Lower lobe of right lung (tissue), 2 donors: Measurements from ENCODE around the gene IRF1. TPM values are rescaled to one million over a fixed set of nuclear protein-coding genes. Genes with fewer than 3 reads are reported as not detected.

Experiments
- ATAC-seq, 2 donors: fragments of 200-7000 bp; cut with Tn5 transposase; one replicate each; pipeline ENCODE4 v1.9.1; 2020 to 2022; ENCODE audit warnings: mild to moderate bottlenecking in 2 of 2, moderate library complexity in 2 of 2
- DNase-seq: peaks from one replicate; pipeline ENCODE4 v3.0.0-alpha.2; 2020
- H3K27ac ChIP-seq: fragments of 200-600 bp; one replicate; pipeline ENCODE4 v1.8.0; 2022
- H3K27me3 ChIP-seq: fragments of 200-600 bp; one replicate; pipeline ENCODE4 v1.8.0; 2022; ENCODE audit warnings: low read depth
- H3K36me3 ChIP-seq: fragments of 200-600 bp; one replicate; pipeline ENCODE4 v1.8.0; 2022; ENCODE audit warnings: mild to moderate bottlenecking
- H3K4me1 ChIP-seq: fragments of 200-600 bp; one replicate; pipeline ENCODE4 v1.8.0; 2022
- H3K4me3 ChIP-seq: fragments of 200-600 bp; one replicate; pipeline ENCODE4 v1.8.0; 2022; ENCODE audit warnings: mild to moderate bottlenecking
- H3K9me3 ChIP-seq: fragments of 200-600 bp; one replicate; pipeline ENCODE4 v1.8.0; 2022
- intact Hi-C: fragments of 100-400 bp; cut with DNase I; formaldehyde crosslinking; loops from one replicate; pipeline ENCODE4 v1.11.0; 2022
- total RNA-seq: library from RNA; stranded (reverse); fragmentation: NEBNext Ultra II Directional; extraction: Animal tissue kit (Norgen Biotek cat#: 25700); gene quantifications from one replicate; pipeline ENCODE4 v1.2.1, GENCODE V29; 2021
- TF ChIP-seq, protein P1 (sequence below): fragments of 200-600 bp; IDR thresholded peaks from one replicate; pipeline ENCODE4 v1.8.0; 2022; ENCODE audit warnings: antibody characterized with exemption, mild to moderate bottlenecking
- donor health status: DM: no; HTN: yes; CAD: no; lungs with severe emphysema.

The IRF1 gene
- total RNA-seq, 1 donor from 2014 or later: 81.2 TPM

DNA sequence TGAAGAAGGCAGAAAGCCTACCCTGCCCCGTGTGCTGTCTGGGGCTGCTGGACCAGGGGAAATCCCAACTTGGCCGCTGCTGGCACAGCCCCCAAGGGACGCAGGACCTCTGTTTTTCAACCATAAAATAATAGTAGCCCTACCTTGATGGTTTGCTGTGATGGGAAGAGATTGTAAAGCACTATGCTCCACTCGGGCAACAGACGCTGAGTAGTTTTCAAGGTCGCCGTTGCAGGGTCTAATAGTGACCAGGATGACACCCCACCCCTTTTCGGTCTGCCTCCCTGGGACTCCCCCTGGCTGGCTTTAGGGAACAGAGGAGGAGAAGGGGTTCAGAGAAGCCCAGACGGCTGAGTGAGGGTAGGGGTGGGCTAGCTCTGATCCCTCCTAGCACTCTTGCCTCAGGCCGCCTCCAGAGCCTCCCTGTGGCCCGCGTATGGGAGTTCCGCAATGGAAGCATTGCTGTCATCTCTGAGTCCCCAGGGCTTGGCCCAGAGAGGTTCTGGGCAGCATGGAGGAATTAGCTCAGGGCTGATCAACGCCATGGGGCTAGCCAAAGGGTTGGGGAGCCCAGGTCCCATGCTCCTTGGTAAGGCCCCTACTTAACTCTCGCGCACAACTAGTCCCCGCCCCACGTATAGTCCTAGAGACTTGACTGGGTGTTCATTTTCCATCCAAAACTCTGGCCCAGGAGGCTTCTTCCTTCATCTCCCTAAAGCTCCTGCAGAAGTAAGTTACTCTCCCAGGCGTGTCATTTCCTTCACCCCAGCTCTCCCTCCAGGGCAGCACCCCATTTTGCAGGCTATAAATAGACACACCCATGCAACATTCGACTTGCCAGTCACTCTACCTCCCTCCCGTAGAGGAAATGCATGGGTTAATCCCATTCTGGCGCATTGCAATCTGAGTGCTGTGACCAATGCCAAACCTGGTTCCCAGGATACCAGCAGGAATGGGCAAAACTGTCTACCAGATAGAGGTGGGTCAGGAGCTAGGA, 1.1 kb upstream of the IRF1 start:
- ATAC-seq (peak; percentile 1 to 25), DNase-seq (no peak)
- Histone ChIP-seq H3K4me3 (peak overlapping the region; percentile 78), H3K27ac (peak overlapping the region; percentile 99), H3K9me3 (no peaks in the 10 kb centered on the region), H3K36me3 (peaks cover 24% of the 10 kb centered on the region), H3K27me3 (no peaks in the 10 kb centered on the region), H3K4me1 (peaks cover 66% of the 10 kb centered on the region)
- TF ChIP-seq, protein P1, sequence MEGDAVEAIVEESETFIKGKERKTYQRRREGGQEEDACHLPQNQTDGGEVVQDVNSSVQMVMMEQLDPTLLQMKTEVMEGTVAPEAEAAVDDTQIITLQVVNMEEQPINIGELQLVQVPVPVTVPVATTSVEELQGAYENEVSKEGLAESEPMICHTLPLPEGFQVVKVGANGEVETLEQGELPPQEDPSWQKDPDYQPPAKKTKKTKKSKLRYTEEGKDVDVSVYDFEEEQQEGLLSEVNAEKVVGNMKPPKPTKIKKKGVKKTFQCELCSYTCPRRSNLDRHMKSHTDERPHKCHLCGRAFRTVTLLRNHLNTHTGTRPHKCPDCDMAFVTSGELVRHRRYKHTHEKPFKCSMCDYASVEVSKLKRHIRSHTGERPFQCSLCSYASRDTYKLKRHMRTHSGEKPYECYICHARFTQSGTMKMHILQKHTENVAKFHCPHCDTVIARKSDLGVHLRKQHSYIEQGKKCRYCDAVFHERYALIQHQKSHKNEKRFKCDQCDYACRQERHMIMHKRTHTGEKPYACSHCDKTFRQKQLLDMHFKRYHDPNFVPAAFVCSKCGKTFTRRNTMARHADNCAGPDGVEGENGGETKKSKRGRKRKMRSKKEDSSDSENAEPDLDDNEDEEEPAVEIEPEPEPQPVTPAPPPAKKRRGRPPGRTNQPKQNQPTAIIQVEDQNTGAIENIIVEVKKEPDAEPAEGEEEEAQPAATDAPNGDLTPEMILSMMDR: no peak
- intact Hi-C loops: no loop called here

DNA sequence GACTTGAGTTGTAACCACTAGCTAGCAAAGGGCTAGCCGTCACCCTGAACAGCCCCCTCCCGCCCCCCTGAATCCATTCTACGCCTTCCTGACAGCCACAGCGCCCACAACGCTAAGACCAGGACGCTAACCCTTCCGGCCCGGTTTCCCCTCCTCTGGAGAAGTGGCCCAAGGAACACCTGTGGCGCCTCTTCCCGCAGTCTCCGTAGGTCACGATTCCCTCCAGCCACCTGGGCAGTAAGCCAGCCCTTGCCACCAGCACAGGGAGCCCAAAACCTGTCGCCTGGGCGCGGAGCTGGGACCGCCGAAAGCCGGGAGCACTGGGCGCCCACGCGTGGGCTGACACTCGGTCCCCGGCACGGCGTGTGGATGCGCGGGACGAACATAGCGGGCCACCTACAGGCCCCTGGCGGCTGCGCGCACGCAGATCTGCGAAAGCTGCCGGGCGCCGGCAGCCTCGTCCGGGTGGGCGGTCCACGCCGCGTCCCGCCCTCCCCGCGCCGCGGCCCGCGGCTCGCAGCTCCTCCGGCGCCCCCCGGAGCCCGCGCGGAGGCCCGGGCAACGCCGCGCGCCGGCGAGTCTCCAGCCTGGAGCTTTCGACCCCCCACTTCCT, 596 bp downstream of the IRF1 start:
- intact Hi-C loops: no loop called here
- peak; percentile 83 for DNase-seq
- TF ChIP-seq, protein P1: peak; percentile 15
- no peaks in the 10 kb centered on the region for H3K27me3 ChIP-seq
- H3K36me3 ChIP-seq: peaks cover 41% of the 10 kb centered on the region
- peak overlapping the region; percentile 99 for H3K27ac ChIP-seq
- H3K4me3 ChIP-seq: peak overlapping the region; percentile 78
- H3K4me1 ChIP-seq: peaks cover 73% of the 10 kb centered on the region
- peak; percentile 52 to 55 for ATAC-seq
- no peaks in the 10 kb centered on the region for H3K9me3 ChIP-seq

DNA sequence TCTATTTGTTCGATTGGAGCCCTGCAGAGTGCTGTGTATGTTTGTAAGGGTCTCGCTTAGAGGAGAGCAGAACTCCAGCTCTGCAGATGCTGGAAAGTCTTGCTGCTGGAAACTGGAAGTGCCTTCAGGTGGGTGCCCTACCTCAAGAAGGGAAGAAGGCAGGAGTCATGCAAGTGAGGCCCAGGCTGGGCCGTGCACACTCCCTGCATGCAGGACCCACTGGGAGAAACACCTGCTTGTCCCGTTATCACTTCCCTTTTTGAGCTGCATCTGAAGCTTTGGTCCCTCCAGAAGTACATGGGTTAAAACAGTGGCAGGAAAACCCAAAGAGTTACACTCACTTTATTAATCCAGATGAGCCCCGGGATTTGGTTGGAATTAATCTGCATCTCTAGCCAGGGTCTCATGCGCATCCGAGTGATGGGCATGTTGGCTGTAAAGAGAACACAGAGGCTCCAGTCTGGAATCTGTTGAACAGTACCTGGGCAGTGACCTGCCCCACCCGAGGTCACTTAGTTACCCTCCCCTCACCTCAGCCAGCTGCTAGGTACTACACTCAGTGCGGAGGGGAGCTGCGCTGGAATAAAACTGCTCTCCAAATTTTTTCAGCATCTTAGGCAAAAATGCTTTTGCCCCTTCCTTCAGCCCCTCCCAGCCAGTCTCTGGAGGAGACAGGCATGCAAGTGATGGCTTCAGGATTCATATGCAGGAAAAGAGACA, 1.4 kb downstream of the IRF1 start:
- TF ChIP-seq, protein P1: no peak
- no peaks in the 10 kb centered on the region for H3K9me3 ChIP-seq
- no peak for DNase-seq
- intact Hi-C loops: no loop called here
- H3K4me1 ChIP-seq: peaks cover 72% of the 10 kb centered on the region
- ATAC-seq: no peak
- H3K4me3 ChIP-seq: peak overlapping the region; percentile 78
- peak overlapping the region; percentile 99 for H3K27ac ChIP-seq
- peaks cover 49% of the 10 kb centered on the region for H3K36me3 ChIP-seq
- H3K27me3 ChIP-seq: no peaks in the 10 kb centered on the region

DNA sequence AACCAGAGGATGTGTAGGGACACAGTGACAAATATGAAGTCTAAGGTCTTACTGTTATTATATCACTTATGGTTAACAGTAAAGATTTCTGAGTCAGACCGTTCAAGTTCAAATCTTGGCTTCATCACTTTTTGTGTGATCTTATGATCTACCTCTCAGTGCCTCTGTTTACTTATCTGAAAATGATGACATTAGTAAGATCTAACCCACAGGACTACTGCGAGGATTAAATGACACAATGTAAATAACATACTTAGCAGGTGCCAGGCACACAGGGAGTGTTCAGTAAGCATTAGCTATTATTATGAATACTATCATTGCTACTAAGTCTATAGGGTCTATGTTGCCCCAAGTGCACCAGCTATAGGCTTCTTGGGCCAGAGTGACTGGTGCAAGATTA, 2.0 kb downstream of the IRF1 start:
- H3K9me3 ChIP-seq: no peaks in the 10 kb centered on the region
- peak overlapping the region; percentile 78 for H3K4me3 ChIP-seq
- TF ChIP-seq, protein P1: no peak
- DNase-seq: no peak
- no peaks in the 10 kb centered on the region for H3K27me3 ChIP-seq
- intact Hi-C loops: no loop called here
- peak overlapping the region; percentile 99 for H3K27ac ChIP-seq
- H3K36me3 ChIP-seq: peaks cover 55% of the 10 kb centered on the region
- H3K4me1 ChIP-seq: peaks cover 74% of the 10 kb centered on the region
- no peak for ATAC-seq

DNA sequence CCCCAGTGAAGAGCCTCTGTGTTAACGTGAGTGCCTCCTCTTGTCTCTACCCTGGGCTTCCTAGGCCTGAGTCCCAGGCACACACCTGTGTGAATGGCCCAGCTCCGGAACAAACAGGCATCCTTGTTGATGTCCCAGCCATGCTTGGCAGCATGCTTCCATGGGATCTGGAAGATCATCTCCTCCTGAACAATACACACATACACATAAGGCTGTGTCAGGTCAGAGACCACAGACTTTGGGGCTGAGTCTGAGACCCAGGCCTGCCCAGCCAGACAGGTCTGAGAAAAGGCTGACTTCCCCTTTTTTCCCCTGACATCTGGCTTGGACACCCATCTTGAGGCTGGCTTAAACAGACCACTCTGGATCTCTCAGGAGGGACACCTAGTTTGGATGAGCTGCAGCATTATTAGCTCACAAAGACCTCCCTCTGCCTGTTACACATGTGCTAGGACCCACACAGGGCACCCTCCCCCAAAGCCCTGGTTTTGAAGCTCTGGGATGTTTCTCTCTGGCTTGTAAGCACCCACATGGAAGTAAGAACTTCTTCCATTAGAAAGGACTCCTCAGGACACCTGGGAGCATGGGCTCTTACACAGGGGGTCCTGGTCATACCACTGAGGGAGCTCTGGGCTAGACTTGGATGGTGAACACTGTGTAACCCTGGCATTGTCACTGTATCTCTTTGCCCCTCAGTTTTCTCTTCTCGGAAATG, 2.6 kb downstream of the IRF1 start:
- TF ChIP-seq, protein P1: no peak
- intact Hi-C loops: no loop called here
- no peak for DNase-seq

More for the DNA sequence above, 2.6 kb downstream of the IRF1 start:
- Histone ChIP-seq H3K27me3 (no peaks in the 10 kb centered on the region), H3K4me1 (peaks cover 80% of the 10 kb centered on the region), H3K9me3 (no peaks in the 10 kb centered on the region), H3K4me3 (peak overlapping the region; percentile 78), H3K27ac (peak overlapping the region; percentile 63), H3K36me3 (peaks cover 61% of the 10 kb centered on the region)
- no peak for ATAC-seq
